Vagina (tissue), 2 donors: Measurements from ENCODE around the gene H1-8. TPM values are rescaled to one million over a fixed set of nuclear protein-coding genes. Genes with fewer than 3 reads are reported as not detected.

Experiments used
- DNase-seq, 2 donors: peaks; one replicate each; pipeline ENCODE4 v3.0.0-alpha.2; 2017; ENCODE audit errors: extremely low spot score in 2 of 2
- H3K27ac ChIP-seq: fragments of 200-600 bp; sonication (generic); one replicate; pipeline ENCODE4 v1.5.1; 2019
- H3K27me3 ChIP-seq: fragments of 200-600 bp; sonication (generic); one replicate; pipeline ENCODE4 v1.5.1; 2019
- H3K36me3 ChIP-seq, 2 donors: fragments of 200-600 bp; sonication (generic); one replicate each; pipeline ENCODE4 v1.5.1; 2017 to 2019
- H3K4me1 ChIP-seq: fragments of 200-600 bp; sonication (generic); one replicate; pipeline ENCODE4 v1.5.1; 2019
- H3K4me3 ChIP-seq, 2 donors: fragments of 200-600 bp; sonication (generic); 1 replicate in 1 of 2; 2 replicates in 1 of 2; pipeline ENCODE4 v1.5.1; 2016 to 2019
- H3K9me3 ChIP-seq: fragments of 200-600 bp; sonication (generic); one replicate; pipeline ENCODE4 v1.5.1; 2019
- POLR2A ChIP-seq, 2 donors: fragments of 450-650 bp; IDR thresholded peaks; one replicate each; pipeline ENCODE4 v1.6.1; 2017; ENCODE audit warnings: antibody characterized with exemption in 2 of 2, mild to moderate bottlenecking in 2 of 2, moderate library complexity in 2 of 2
- POLR2AphosphoS5 ChIP-seq, 2 donors: sonication (generic); formaldehyde crosslinking; IDR thresholded peaks; one replicate each; pipeline ENCODE4 v1.9.0; 2017; ENCODE audit warnings: antibody characterized with exemption in 2 of 2, mild to moderate bottlenecking in 2 of 2, low read depth in 1 of 2; ENCODE audit not compliant: insufficient read depth in 1 of 2
- intact Hi-C: fragments of 100-400 bp; cut with DNase I; formaldehyde crosslinking; loops from one replicate; pipeline ENCODE4 v1.15.1; 2023
- total RNA-seq: library from RNA; depleted of rRNA; stranded (reverse); fragments of >200 nt; gene quantifications from one replicate; pipeline ENCODE4 v1.2.3, GENCODE V29; 2016
- TF ChIP-seq, protein P1 (sequence below), 3 experiments: fragments of 450-650 bp in 2 of 3; fragments of 200-600 bp in 1 of 3; sonication (generic) in 1 of 3; IDR thresholded peaks; one replicate each; pipeline ENCODE4 v1.5.1; 2017 to 2019; ENCODE audit warnings: antibody characterized with exemption in 3 of 3, mild to moderate bottlenecking in 2 of 3, moderate library complexity in 2 of 3

The H1-8 gene
- total RNA-seq, 1 donor from 2014 or later = not detected

DNA sequence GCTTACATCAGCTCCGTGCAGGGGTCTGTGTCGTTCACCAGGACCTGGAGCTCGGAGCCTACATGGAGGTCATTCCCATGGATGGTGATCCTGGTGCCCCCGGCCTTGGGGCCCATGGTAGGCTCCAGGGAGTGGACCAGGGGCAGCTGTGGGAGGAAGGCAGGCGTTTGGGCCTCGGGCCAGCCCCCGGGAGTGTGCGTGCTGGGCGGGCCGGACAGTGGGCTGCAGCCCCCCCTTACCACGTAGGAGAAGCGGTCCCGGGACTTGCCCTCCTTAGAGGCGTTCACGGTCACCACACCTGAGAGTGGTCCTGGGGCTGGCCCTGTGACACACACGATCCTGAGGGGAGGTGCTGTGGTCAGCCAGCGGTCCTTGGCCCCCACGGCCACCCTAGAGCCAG, 29.6 kb downstream of the H1-8 start:
- Histone ChIP-seq H3K9me3 (no peaks in the 10 kb centered on the region), H3K36me3 (peaks cover 0 to 61% of the 10 kb centered on the region in 2 donors), H3K4me3 (no peak overlapping the region), H3K27ac (no peak overlapping the region), H3K4me1 (peaks cover 17% of the 10 kb centered on the region), H3K27me3 (no peaks in the 10 kb centered on the region)
- no peak for DNase-seq
- intact Hi-C loops = no loop called here
- no peak for TF ChIP-seq POLR2AphosphoS5 (IDR thresholded peaks at IDR 0.05; ENCODE audit: insufficient read depth in 1 of 2, low read depth in 1 of 2)
- no peak for TF ChIP-seq POLR2A (IDR thresholded peaks at IDR 0.05)
- TF ChIP-seq, protein P1, sequence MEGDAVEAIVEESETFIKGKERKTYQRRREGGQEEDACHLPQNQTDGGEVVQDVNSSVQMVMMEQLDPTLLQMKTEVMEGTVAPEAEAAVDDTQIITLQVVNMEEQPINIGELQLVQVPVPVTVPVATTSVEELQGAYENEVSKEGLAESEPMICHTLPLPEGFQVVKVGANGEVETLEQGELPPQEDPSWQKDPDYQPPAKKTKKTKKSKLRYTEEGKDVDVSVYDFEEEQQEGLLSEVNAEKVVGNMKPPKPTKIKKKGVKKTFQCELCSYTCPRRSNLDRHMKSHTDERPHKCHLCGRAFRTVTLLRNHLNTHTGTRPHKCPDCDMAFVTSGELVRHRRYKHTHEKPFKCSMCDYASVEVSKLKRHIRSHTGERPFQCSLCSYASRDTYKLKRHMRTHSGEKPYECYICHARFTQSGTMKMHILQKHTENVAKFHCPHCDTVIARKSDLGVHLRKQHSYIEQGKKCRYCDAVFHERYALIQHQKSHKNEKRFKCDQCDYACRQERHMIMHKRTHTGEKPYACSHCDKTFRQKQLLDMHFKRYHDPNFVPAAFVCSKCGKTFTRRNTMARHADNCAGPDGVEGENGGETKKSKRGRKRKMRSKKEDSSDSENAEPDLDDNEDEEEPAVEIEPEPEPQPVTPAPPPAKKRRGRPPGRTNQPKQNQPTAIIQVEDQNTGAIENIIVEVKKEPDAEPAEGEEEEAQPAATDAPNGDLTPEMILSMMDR (IDR thresholded peaks at IDR 0.05) = no peak

DNA sequence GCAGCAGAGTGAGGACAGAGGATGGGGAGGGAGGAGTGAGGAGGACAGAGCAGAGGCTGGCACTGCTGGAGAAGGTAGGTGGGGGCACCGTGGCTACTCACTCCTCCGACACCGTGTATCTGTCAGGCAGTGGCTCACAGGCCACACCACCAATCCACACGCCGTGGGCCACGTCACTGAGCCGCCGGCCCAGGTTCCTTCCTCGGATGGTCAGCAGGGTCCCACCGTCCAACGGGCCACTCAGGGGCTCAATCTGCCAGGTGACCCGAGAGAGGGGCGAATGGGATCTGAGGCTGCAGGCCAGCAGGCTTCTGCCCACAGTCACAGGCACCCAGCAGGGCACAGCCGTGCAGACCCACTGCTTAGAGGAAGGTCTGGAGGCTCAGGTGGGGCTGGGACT, 30.5 kb downstream of the H1-8 start:
- no peak overlapping the region for H3K4me3 ChIP-seq
- peaks cover 0 to 61% of the 10 kb centered on the region in 2 donors for H3K36me3 ChIP-seq
- intact Hi-C loops = no loop called here
- H3K27me3 ChIP-seq = no peaks in the 10 kb centered on the region
- no peak overlapping the region for H3K27ac ChIP-seq
- no peaks in the 10 kb centered on the region for H3K9me3 ChIP-seq
- TF ChIP-seq, protein P1 (IDR thresholded peaks at IDR 0.05) = no peak
- TF ChIP-seq POLR2A (IDR thresholded peaks at IDR 0.05) (no peak), POLR2AphosphoS5 (IDR thresholded peaks at IDR 0.05; ENCODE audit: insufficient read depth in 1 of 2, low read depth in 1 of 2) (no peak)
- no peak for DNase-seq
- peaks cover 22% of the 10 kb centered on the region for H3K4me1 ChIP-seq

DNA sequence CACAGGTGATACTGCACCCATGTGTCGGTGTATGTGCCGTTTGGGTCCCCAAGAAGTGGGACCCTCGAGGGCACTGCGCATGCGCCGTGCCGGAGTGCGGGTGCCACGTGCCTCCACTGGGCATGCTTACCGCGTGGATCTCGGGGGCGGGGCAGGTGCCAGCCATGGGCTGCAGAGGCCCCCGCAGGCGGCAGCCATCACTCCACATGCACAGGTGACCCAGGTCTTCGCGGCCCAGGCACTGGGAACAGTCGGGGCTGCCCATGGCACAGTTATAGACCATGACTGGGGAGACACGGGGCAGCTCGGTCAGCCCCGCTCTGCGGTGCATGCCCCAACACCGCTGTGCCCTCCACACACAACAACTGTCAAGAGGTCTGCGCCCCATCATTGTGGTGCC, 31.2 kb downstream of the H1-8 start:
- peaks cover 0 to 60% of the 10 kb centered on the region in 2 donors for H3K36me3 ChIP-seq
- H3K27me3 ChIP-seq = no peaks in the 10 kb centered on the region
- no peak overlapping the region for H3K27ac ChIP-seq
- peaks cover 29% of the 10 kb centered on the region for H3K4me1 ChIP-seq
- H3K9me3 ChIP-seq = no peaks in the 10 kb centered on the region
- H3K4me3 ChIP-seq = no peak overlapping the region
- TF ChIP-seq POLR2A (IDR thresholded peaks at IDR 0.05) = no peak
- no peak for DNase-seq
- intact Hi-C loops = no loop called here

GRCh38 chr3:129575233-129575996, 32.4 kb downstream of the H1-8 start:
- Histone ChIP-seq H3K4me1 (peaks cover 35% of the 10 kb centered on the region), H3K27ac (peak overlapping the region; percentile 87), H3K4me3 (no peak overlapping the region), H3K27me3 (no peaks in the 10 kb centered on the region), H3K9me3 (no peaks in the 10 kb centered on the region), H3K36me3 (peaks cover 0 to 48% of the 10 kb centered on the region in 2 donors)
- DNase-seq = no peak
- intact Hi-C loops = no loop called here
- TF ChIP-seq POLR2AphosphoS5 (IDR thresholded peaks at IDR 0.05; ENCODE audit: insufficient read depth in 1 of 2, low read depth in 1 of 2) (no peak), POLR2A (IDR thresholded peaks at IDR 0.05) (no peak)

DNA sequence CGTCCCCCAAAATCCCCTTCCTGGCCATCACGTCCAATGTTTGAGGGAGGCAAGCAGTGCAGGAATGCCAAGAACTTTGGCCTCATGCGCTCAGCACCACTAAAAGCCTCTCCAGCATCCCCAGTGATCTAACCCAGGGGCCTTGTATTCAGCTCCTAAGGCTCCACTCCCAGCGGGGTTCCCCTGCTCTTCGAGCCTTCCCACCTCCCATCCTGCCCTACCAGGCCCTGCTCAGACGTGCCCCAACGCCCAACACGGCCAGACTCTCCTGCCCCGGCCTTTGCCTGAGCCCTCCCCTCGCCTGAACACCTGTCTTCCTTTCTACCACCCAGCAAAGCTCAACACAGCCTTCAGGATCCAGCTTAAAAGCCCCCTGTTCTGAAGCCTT, 33.0 kb downstream of the H1-8 start:
- Histone ChIP-seq H3K27me3 (no peaks in the 10 kb centered on the region), H3K36me3 (peaks cover 0 to 42% of the 10 kb centered on the region in 2 donors), H3K4me1 (peaks cover 35% of the 10 kb centered on the region), H3K27ac (peak overlapping the region; percentile 87), H3K9me3 (no peaks in the 10 kb centered on the region), H3K4me3 (no peak overlapping the region)
- intact Hi-C loops = no loop called here
- DNase-seq = no peak
- no peak for TF ChIP-seq POLR2AphosphoS5 (IDR thresholded peaks at IDR 0.05; ENCODE audit: insufficient read depth in 1 of 2, low read depth in 1 of 2)
- TF ChIP-seq POLR2A (IDR thresholded peaks at IDR 0.05) = no peak
- TF ChIP-seq, protein P1 (IDR thresholded peaks at IDR 0.05) = no peak
